Right lobe of liver (tissue), 4 donors: ENCODE data around the gene PRKCB.

Source experiments
- CTCF ChIP-seq, 4 donors: fragments of 200-600 bp in 3 of 4; fragments of 450-650 bp in 1 of 4; IDR thresholded peaks; one replicate each; pipeline versions ENCODE4 v1.5.1 to v1.8.0; 2016 to 2022; ENCODE audit warnings: antibody characterized with exemption in 4 of 4, mild to moderate bottlenecking in 2 of 4
- POLR2A ChIP-seq: fragments of 450-650 bp; IDR thresholded peaks from one replicate; pipeline ENCODE4 v1.6.1; 2017; ENCODE audit warnings: antibody characterized with exemption, mild to moderate bottlenecking
- donor health status: DM: no; HTN: no; CAD: no.
- donor health status: DM: no; HTN: no; CAD: no.
- donor health status: DM: no; HTN: yes; CAD: no.

- no peak for TF ChIP-seq CTCF (IDR thresholded peaks at IDR 0.05)
- no peak for TF ChIP-seq POLR2A
These were observed 92.0 kb downstream of the PRKCB start for GRCh38 chr16:23927796-23928195.
